PC-3 (cell line): Measurements from ENCODE around the gene ZNF146. TPM values are rescaled to one million over a fixed set of nuclear protein-coding genes. Genes with fewer than 3 reads are reported as not detected.
"Not testable (repeated sequence)": the region's sequence is repeated elsewhere in the genome, so short reads cannot be mapped to it uniquely, and the experiment has no call there.

Experiments
- ATAC-seq: fragments of 200-7000 bp; cut with Tn5 transposase; 2 replicates; pipeline ENCODE4 v1.9.1; 2020; ENCODE audit warnings: mild to moderate bottlenecking, moderate library complexity
- BruUV-seq: library from RNA; stranded (reverse); fragments of 400-500 nt; replicated peaks from 2 replicates; lab custom pipeline; 2021; lab: Mats Ljungman, UMichigan
- CTCF ChIA-PET: fragments of 300-600 bp; sonication (Branson Sonifier 250); formaldehyde crosslinking; loops from one replicate; lab custom pipeline; 2022; ENCODE audit warnings: antibody characterized with exemption; lab: Charles Lee
- POLR2A ChIA-PET: fragments of 300-600 bp; sonication (Branson Sonifier 250); formaldehyde crosslinking; loops from one replicate; lab custom pipeline; 2022; ENCODE audit warnings: antibody characterized with exemption; ENCODE audit not compliant: unreplicated experiment; lab: Charles Lee
- DNase-seq: peaks from one replicate; pipeline ENCODE4 v3.0.0-alpha.2; 2015
- H2AFZ ChIP-seq: fragments of 300-600 bp; sonication (generic); 2 replicates; pipeline ENCODE4 v1.6.0; 2016; ENCODE audit warnings: antibody characterized with exemption, low read length
- H3F3A ChIP-seq: fragments of 300-600 bp; sonication (generic); one replicate; pipeline ENCODE4 v1.6.0; 2017; ENCODE audit warnings: antibody characterized with exemption, low read length, control low read depth, mild to moderate bottlenecking; ENCODE audit not compliant: unreplicated experiment
- H3K27ac ChIP-seq: fragments of 300-600 bp; sonication (generic); 2 replicates; pipeline ENCODE4 v1.5.1; 2016; ENCODE audit warnings: mild to moderate bottlenecking, low read length
- H3K27me3 ChIP-seq: fragments of 300-600 bp; sonication (generic); 2 replicates; pipeline ENCODE4 v1.6.1; 2016; ENCODE audit warnings: low read length, mixed read lengths
- H3K36me3 ChIP-seq: fragments of 300-600 bp; sonication (generic); 2 replicates; pipeline ENCODE4 v1.6.1; 2016; ENCODE audit warnings: low read depth, mixed run types, low read length, mixed read lengths
- H3K4me1 ChIP-seq: fragments of 300-600 bp; sonication (generic); 2 replicates; pipeline ENCODE4 v1.5.1; 2016; ENCODE audit warnings: low read length; ENCODE audit not compliant: insufficient read depth
- H3K4me2 ChIP-seq: fragments of 300-600 bp; sonication (generic); 2 replicates; pipeline ENCODE4 v1.6.0; 2016; ENCODE audit warnings: low read length
- H3K4me3 ChIP-seq: fragments of 300-600 bp; sonication (generic); 2 replicates; pipeline ENCODE4 v1.5.1; 2016; ENCODE audit warnings: mild to moderate bottlenecking, low read length, mixed read lengths
- H3K79me2 ChIP-seq: fragments of 300-600 bp; sonication (generic); 2 replicates; pipeline ENCODE4 v1.6.1; 2017; ENCODE audit warnings: low read length, mixed read lengths
- H3K9ac ChIP-seq: fragments of 300-600 bp; sonication (generic); 2 replicates; pipeline ENCODE4 v1.6.0; 2016; ENCODE audit warnings: mild to moderate bottlenecking, low read length
- H3K9me2 ChIP-seq: fragments of 300-600 bp; sonication (generic); replicated peaks from 2 replicates; pipeline ENCODE4 v1.6.1; 2016; ENCODE audit warnings: mixed run types, low read length, mixed read lengths
- H3K9me3 ChIP-seq: fragments of 300-600 bp; sonication (generic); 2 replicates; pipeline ENCODE4 v1.6.1; 2016; ENCODE audit warnings: low read length, mixed read lengths
- H4K20me1 ChIP-seq: fragments of 300-600 bp; sonication (generic); 2 replicates; pipeline ENCODE4 v1.6.1; 2016; ENCODE audit warnings: low read length, mixed read lengths
- intact Hi-C: fragments of 100-400 bp; cut with micrococcal nuclease; formaldehyde crosslinking; loops from 2 replicates; pipeline ENCODE4 v1.9.0; 2023
- total RNA-seq: library from RNA; depleted of rRNA; stranded (reverse); fragments of >200 nt; gene quantifications from 2 replicates; pipeline ENCODE4 v1.2.3, GENCODE V29; 2014; rRNA removed

ZNF146 gene
- total RNA-seq, 1 experiment from 2014 or later: 78.4 TPM

GRCh38 chr19:36268591-36268990 lies 53.7 kb downstream of the ZNF146 start:
- H3K27me3 ChIP-seq: not testable (repeated sequence)

GRCh38 chr19:36269295-36269694 lies 54.4 kb downstream of the ZNF146 start:
- H3K4me3 ChIP-seq, H3K27me3 ChIP-seq, DNase-seq, H3K36me3 ChIP-seq, H3K79me2 ChIP-seq, H3K9me3 ChIP-seq, H3F3A ChIP-seq, ATAC-seq, H4K20me1 ChIP-seq, H3K9ac ChIP-seq, H3K9me2 ChIP-seq, POLR2A ChIA-PET, CTCF ChIA-PET, H2AFZ ChIP-seq, BruUV-seq, H3K4me1 ChIP-seq, intact Hi-C loops, H3K4me2 ChIP-seq, H3K27ac ChIP-seq: not testable (repeated sequence)

More at GRCh38 chr19:36268591-36268990, 53.7 kb downstream of the ZNF146 start:
- DNase-seq, H3K9me2 ChIP-seq, CTCF ChIA-PET, H4K20me1 ChIP-seq, H3K9ac ChIP-seq, ATAC-seq, H3K9me3 ChIP-seq, intact Hi-C loops, H3K79me2 ChIP-seq, H2AFZ ChIP-seq, H3K4me2 ChIP-seq, H3F3A ChIP-seq, BruUV-seq, H3K27ac ChIP-seq, H3K4me3 ChIP-seq, H3K36me3 ChIP-seq, POLR2A ChIA-PET, H3K4me1 ChIP-seq: not testable (repeated sequence)

Other genes starting within 250 kb of the ZNF146 start
- 24.5 and 38.1 TPM in 2 replicates for gene SDHAF1, start 219.9 kb upstream of the ZNF146 start, total RNA-seq
- gene SYNE4, start 206.3 kb upstream of the ZNF146 start, total RNA-seq: 0.77 and 1.9 TPM in 2 replicates
- 38.4 and 39.3 TPM in 2 replicates for gene ALKBH6, start 200.9 kb upstream of the ZNF146 start, total RNA-seq
- 0.07 TPM in 1 of 2 replicates, not detected in the other for gene CLIP3, start 182.2 kb upstream of the ZNF146 start, total RNA-seq
- gene THAP8, start 160.8 kb upstream of the ZNF146 start, total RNA-seq: 0.95 and 2.1 TPM in 2 replicates
- 13.3 and 13.9 TPM in 2 replicates for gene WDR62, start 160.2 kb upstream of the ZNF146 start, total RNA-seq
- not detected in 2 replicates for gene OVOL3, start 104.0 kb upstream of the ZNF146 start, total RNA-seq
- 191 and 250 TPM in 2 replicates for gene POLR2I, start 100.2 kb upstream of the ZNF146 start, total RNA-seq
- 260 and 332 TPM in 2 replicates for gene TBCB, start 99.6 kb upstream of the ZNF146 start, total RNA-seq
- 329 and 339 TPM in 2 replicates for gene CAPNS1, start 75.0 kb upstream of the ZNF146 start, total RNA-seq
- gene COX7A1, start 62.7 kb upstream of the ZNF146 start, total RNA-seq: not detected in 2 replicates
- 3.0 and 3.1 TPM in 2 replicates for gene ZNF565, start 441 bp upstream of the ZNF146 start, total RNA-seq
- 0.40 and 0.73 TPM in 2 replicates for gene ZFP14, start 164.1 kb downstream of the ZNF146 start, total RNA-seq
- 0.35 and 0.36 TPM in 2 replicates for gene ZFP82, start 203.5 kb downstream of the ZNF146 start, total RNA-seq